Fibroblast of skin of scalp (primary cell): ENCODE data around the gene FARS2.

Experiments
- DNase-seq: peaks from one replicate; pipeline ENCODE4 v3.0.0-alpha.2; 2013

FARS2 gene

GRCh38 chr6:5287205-5287965, 26.1 kb downstream of the FARS2 start:
- DNase-seq: peak; percentile 76

DNA sequence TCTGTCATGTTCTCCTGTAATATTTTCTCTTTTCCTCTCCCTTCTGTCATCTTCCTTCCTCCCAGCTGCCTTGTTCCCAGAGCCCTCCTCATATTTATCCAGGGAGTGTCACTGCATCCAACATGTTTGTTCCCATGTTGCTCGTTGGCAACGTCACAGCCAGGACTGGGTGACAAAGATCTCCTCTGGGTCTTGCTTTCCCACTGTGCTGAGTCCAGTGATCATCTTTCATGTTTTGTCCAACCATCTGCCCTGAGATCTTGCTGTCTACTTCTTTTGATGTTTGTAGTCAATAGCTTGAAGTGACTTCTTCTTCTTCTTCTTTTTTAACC, 26.6 kb downstream of the FARS2 start:
- no peak for DNase-seq

DNA sequence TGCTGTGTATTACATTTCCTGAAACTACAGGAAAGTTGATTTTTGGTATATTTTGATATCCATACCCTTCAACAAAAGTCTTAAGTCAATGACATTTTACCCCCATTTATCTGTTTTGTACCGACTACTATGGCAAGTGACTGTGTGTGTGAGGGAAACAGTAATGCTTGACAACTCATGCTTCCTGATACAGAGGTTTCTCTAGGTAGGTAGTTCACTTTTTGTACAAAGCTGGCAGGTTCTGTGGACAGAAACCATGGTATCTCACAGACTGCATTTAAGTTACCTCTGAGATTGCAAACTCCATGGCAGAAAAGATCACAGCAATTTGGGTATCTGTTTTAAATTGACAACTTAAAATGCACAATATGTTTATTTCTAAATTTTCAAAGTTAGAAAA, 28.8 kb downstream of the FARS2 start:
- no peak for DNase-seq

DNA sequence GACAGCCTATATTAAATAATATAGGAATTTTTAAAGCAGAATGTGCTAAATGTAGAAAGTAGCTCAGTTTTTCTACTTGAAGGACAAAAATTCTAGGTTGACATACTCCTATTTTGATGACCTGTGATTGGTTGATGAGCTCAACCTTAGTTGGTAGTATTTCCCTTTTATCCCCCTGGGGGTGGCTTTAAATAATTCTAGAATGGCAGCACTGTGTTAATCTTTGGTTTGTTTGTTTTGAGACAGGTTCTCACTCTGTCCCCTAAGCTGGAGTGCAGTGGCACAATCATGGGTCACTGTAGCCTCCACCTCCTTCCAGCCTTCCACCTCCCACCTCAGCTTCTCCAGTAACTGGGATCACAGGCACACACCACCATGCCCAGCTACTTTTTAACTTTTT, 29.2 kb downstream of the FARS2 start:
- no peak for DNase-seq

DNA sequence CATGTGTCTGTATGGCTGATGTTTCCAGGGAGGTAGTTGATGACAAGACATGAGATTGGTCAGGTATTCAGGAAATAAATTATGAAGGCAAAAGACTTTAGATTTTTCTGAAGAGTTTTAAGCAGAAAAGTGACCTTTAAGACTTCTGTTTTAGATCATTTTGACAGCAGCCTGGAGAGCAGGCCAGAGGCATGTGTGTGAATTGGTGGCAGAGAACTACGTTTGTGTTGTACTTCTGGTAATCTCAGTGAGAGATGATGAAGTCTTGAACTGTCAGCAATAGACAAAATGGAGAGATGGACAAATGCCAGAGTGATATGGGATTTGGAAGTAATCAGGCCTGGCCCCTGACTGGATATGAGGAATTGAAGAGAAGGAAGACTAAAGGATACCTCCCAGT, 30.8 kb downstream of the FARS2 start:
- DNase-seq: no peak

DNA sequence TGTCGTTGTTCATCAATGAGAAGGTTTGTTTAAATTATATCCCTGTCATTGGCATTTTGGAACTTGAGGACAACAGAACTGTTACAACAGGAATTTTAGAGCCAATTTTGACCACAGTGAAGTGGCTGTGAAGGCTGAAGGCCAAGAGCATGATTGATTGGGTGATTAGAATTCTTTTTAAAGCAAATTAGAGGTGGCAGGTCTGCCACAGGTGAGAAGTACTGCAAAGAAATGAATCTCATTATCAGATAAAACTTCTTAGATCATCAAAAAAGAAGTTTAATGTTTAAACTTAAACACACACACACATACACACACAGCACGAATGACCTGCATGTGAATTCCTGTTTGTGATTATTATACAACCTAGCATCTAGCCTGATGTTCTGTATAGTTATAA, 32.4 kb downstream of the FARS2 start:
- DNase-seq: no peak

DNA sequence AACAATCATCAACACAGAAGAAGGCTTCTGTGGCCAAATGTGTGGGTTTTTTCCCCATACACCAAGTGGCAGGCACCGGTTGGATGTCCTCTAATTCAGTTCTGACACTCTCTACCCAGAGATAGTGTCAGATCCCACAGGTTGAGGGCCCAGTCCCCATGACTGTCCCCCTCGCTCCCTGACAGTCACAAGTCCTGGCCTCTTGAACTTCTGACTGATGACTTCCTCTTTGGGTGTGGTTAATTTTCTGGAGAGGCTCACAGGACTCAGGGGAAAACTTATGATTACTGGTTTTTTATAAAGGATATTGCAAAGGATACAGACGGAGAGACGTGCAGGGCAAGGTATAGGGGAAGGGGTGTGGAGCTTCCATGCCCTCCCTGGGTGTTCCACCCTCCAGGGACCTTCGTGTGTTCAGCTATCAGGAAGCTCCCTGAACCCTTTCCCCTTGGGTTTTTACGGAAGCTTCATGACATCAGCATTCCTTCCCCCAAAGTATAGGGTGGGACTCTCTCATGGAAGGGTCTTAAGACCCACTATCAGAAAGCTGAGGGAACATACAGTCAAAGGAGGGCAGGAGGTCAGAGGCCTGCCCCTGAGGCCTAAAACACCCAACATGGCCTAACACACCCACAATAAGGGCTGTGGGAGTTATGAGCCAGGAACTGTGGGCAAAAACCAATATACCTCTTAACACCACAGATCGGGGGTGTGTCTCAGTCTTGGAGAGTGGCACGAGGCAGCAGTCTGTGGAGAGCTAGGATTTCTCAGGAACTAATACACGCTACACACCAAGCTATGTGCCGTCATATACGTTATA, 33.3 kb downstream of the FARS2 start:
- no peak for DNase-seq

GRCh38 chr6:5295623-5296022, 34.3 kb downstream of the FARS2 start:
- DNase-seq: no peak

DNA sequence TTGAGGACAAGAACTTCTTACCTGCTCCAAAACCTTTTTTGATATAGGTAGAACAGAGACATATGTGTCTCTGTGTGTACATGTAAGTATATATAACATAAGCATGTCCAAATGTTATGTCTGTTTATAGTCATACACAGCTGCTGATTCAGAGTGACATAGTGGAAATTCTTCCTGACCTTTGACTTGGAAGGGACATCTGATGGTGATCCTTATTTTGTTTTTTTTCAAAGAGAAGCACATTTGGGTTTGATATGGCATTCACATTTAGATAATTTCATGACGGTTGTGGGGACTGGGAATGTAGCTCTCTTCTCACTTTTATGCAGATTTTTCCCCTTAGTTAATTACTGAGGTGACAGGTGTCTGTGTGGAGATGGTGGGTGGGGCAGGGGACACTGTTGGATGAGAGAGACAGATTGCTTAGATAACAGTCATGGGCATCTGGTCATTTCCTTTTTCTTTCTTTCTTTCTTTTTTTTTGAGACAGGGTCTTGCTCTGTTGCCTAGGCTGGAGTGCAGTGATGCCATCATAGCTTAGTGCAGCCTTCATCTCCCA, 39.0 kb downstream of the FARS2 start:
- no peak for DNase-seq

- no peak for DNase-seq
Measured at GRCh38 chr6:5302220-5302946, 41.1 kb downstream of the FARS2 start.

- DNase-seq: no peak
Measured at GRCh38 chr6:5302995-5303622, 41.8 kb downstream of the FARS2 start.

DNA sequence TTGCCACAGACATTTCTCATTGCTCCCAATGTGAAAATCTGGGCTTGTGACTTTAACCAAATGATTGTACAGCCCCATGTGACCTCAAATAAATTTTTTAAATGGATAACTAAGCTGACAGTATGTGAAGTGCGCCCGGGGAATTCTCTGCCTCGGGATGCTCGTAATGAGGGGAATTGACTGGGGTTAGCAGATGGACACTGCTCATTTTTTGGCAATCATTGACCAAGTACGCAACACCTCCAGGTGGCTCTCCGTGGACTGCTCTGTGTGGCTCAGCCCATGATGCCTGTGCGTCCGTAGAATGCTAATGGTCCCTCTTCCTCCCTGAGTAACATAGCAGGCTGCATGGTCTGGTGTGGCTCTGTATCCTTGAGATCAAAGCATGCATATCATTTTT, 42.4 kb downstream of the FARS2 start:
- no peak for DNase-seq

GRCh38 chr6:5305968-5306626, 44.8 kb downstream of the FARS2 start:
- DNase-seq: peak; percentile 75

- DNase-seq: no peak
Measured at GRCh38 chr6:5307058-5307457, 45.7 kb downstream of the FARS2 start.

GRCh38 chr6:5308066-5308465, 46.8 kb downstream of the FARS2 start:
- no peak for DNase-seq

GRCh38 chr6:5314191-5314865, 53.0 kb downstream of the FARS2 start:
- DNase-seq: no peak

DNA sequence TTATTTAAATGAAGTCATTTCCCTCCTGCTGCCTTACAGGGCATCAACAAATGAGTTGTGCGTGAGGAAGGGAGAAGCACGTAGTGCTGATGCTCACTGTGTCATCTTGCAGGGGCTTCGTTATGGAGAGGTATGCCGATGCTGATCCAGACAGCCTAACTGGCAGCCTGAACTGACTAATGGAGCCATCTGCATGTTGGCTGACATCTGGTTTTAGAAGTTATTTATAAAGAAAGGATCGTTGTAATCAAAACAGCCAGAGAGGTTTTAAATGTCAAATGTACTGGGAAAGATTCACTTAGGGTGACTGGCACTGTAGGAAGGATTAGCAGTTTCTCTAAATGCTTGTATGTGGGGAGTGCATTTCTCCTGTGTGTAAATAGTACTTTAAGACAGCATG, 54.6 kb downstream of the FARS2 start:
- peak; percentile 34 for DNase-seq

DNA sequence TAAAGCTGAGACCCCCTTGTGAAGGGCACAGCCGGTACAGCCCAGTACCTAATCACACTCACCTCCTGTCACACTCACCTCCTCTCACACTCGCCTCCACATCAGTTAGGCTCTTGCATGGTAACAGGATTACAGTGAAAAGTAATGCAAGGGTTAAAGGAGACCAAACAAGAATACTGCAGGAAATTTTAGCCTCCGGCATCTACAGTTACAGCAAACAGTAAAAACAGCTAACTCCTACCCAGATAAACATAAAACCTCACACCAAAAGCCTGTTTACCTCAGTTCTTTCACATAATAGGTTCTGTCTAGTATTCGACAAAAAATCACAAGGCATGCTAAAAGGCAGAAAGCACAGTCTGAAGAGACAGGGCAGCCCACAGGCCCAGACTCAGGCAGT, 55.6 kb downstream of the FARS2 start:
- no peak for DNase-seq

DNA sequence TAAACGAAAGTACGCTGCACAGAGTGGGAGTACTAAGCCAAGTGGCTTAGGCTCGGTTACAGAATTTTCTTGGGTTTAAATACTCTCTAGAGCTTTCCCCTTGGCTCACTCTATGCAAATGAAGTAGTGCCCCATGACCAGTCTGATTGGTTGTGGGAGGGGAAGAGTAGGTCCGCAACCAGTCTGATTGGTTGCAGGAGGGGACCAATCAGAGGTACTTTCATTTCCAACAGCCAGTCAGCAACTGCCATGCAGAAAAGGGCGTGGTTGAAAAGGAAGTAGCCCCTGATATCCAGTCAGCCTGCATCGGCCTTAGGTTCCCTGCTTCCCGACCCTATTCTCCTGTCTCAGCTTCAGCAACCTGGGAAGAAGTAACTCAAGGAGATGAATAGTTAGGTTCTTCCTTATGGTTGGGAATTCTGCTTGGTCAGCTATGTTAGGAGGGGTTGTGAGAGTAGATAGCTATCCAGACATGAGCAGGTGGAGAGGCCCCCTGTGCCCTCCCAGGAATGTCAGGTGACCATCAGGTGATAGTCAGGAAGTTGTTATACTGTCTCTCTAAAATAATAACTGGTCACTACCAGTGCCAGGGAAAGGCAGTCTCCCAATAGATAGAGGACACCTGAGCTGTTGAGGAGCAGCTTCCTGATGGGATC, 57.4 kb downstream of the FARS2 start:
- no peak for DNase-seq

DNA sequence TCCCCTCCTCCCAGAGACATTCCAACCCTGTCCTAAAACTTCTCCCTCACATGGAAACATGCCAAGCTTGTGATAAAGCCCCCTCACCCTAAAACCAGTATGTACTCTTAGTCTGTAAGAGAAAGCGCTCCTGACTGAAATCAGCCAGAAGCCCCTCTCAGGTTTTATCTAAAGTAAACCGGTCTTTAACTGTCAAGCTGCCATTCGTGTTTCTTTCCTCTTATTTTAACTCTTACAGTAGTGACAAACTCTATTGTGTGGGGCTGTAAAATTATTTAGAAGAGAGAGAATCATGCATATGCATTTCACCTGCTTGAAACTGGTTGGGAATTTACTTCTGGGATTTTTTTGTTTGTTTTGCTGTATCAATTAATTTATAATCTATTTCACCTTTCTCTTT, 62.7 kb downstream of the FARS2 start:
- DNase-seq: no peak

DNA sequence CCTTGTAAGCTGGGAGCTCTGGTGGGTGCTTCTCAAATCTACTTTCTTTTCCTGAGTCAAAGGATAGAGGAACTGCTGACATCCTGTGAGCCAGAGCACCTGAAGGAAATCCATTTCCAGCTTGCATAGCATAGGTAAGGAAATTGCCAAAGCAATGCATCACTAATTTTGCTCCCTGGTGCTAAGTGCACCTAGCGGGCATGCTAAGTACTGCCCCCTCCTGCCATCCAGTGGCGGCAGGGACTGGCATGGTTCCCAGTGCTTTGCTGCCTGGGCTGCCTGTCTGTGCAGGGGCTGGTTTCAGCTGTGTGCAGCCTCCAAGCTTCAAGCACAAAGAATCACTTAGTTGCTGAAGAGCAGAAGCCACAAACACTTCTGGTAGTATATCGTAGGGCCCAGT, 63.9 kb downstream of the FARS2 start:
- DNase-seq: no peak
